NCI-H460 (cell line): ENCODE data around the gene GDPD5. TPM values are rescaled to one million over a fixed set of nuclear protein-coding genes. Genes with fewer than 3 reads are reported as not detected.

Source experiments
- DNase-seq: peaks from one replicate; pipeline ENCODE4 v3.0.0-alpha.2; 2016; ENCODE audit warnings: low read depth; ENCODE audit errors: extremely low read depth
- total RNA-seq: library from RNA; depleted of rRNA; stranded (reverse); fragments of >200 nt; shearing (Covaris generic); gene quantifications from 2 replicates; pipeline ENCODE4 v1.2.3, GENCODE V29; 2014

The GDPD5 gene
- total RNA-seq, 1 experiment from 2014 or later, result 6.5 TPM

DNA sequence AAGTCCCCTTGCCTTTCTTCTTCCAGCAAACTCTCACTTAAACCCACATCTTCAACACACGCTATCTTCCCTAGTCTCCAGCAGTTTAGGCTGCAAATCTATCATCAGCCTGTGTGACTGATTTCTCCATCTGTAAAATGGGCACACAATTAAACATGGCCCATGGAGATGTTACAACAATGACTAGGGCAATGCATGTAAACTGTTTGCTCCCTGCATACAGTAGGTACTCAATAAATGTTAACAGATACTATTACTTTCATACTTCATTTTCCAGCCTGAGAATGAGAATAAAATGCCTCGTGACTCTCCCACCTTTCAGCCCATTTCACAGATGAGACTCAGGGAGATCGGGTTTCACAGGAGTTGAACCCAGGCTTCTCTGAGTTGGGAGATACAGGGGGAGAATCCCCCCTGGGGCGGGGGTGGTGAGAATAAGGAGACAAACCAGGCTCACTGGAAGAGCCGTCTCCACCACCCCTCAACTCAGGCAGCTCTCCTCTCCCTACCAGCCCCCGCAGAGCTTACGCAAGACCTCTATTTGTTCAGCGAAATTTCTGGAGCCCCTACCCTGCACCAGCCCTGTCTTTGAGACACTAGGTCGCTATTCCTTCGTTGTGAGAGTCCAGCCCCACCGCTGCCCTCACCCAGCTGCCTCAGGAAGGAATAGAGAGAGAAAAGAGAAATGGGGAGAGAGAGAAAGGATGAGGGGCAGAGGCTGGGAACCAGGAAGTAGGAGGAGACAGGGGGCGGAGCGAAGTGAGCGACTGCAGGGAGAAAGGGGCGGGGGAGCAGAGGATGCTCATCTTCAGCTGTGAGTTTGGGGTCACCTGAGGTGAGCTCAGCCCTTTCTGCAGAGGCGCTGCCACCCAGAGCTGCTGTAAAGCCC, 50.6 kb downstream of the GDPD5 start:
- no peak for DNase-seq

DNA sequence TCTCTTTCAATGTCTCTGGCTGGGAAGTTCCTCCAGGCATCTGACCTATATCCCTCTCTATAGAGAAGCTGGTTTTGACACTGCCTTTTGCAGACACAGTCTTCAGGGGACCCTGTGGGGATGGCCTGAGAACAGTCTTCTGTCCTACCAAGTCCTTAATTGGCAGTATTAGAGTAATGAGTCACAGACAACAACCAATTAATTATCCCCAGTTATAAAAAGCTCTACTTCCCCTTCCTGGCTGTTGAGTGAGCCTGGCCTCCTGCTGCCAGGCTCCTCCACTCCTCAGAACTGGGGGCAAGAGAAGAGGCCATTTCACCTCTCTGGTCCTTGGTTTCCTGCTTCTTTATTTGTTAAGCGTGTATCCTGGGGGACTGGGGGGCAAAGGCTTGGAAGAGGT, 51.5 kb downstream of the GDPD5 start:
- DNase-seq, result no peak

DNA sequence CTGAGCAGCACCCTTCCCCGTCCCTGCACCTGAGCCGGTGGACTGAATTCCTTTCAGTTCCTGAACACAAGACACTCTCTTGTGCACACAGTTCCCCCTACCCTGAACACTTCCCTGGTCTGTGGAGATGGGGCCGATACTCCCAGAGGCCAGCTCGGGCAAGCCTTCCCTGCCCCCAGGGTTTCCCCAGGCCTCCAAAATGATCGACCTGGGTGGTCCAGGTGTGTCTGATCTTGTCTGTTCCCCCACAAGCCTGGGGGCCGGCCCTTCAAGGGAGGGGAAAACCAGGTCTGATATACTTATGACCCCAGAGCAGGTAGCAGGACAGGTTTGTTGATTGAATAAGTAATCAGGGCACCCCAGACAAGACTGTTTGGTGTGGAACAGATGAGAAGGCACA, 52.1 kb downstream of the GDPD5 start:
- DNase-seq, result no peak

- DNase-seq, result no peak
Measured at GRCh38 chr11:75472081-75472732, 53.5 kb downstream of the GDPD5 start.

GRCh38 chr11:75471176-75471973, 54.4 kb downstream of the GDPD5 start:
- no peak for DNase-seq

- no peak for DNase-seq
Measured at GRCh38 chr11:75470476-75471080, 55.2 kb downstream of the GDPD5 start.

GRCh38 chr11:75469785-75470405, 55.8 kb downstream of the GDPD5 start:
- no peak for DNase-seq

- DNase-seq, result no peak
Measured at GRCh38 chr11:75468534-75469340, 57.0 kb downstream of the GDPD5 start.

- DNase-seq, result no peak
Measured at GRCh38 chr11:75467881-75468280, 57.9 kb downstream of the GDPD5 start.

DNA sequence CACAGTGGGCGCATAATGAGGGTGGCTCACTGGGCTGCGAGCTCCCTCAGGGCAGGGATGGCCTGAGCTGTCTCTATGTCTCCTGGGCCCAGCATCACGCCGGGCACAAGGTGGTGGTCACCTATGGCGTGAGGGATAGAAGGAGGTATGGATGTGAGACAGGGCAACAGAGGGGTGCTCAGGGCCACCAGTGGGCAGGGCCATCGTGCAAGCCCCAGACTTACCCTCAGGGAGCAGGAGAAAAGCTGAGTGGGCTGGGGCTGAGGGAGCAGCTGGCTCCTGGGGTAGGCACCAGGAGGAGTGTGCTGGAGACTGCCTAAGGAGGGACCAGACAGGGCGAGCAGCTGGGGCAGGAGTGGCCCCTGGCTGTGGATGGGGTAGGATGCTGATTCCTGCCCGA, 58.4 kb downstream of the GDPD5 start:
- no peak for DNase-seq

- no peak for DNase-seq
Measured at GRCh38 chr11:75465701-75466531, 59.8 kb downstream of the GDPD5 start.

- no peak for DNase-seq
Measured at GRCh38 chr11:75463106-75463774, 62.5 kb downstream of the GDPD5 start.

DNA sequence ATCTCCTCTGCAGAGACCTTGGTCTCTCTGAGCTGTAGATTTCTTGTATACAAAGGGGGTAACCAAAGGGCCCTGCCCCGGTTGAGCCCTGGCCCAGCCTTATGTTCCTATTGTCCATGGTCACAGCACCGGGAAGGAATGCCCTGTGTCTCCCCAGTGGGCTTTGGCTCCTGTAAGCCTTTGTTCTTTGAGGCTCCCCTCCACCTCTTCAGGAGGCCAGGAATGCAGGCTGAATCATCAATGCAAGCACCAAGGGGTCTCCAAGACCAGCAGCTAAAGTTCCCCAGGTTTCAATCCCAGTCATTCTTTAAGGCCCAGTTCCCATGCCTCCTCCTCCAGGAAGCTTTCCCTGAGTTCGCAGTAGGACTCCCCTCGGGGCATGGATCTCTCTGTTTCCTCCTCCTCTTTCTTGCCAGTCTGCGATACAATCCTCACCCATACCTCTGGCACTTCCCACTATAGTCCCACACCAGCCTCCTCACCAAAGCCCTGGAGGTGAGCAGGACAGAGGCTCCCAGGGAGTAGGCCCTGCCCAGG, 63.6 kb downstream of the GDPD5 start:
- DNase-seq, result no peak

GRCh38 chr11:75461151-75461550, 64.6 kb downstream of the GDPD5 start:
- DNase-seq, result no peak

DNA sequence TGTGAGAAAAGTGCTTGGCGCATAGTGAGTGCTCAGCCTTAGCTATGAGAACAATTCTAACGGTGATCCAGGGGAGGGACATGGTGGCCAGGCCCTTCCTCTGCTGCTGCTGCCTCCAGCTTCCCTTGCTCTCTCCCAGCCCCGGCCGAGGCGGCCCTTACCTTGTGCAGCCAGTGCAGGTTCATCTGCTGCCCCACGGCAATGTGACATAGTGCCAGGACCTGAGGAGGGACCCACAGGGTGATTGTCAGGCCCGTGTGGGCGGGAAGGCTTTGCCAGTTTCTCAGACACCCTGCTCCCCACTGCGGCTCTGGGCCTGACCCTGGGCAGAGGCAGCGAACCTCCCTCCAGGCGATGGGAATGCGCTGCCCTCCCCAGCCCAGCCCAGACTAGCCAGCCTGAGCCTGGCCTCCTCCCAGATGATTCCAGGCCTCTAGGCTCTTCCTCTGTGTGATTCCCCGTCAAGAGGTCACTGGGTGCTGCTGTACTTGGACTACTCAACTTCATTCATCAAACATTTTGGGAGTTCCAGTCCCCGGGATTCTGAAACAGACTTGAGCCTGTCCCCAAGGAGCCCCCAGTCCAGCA, 69.1 kb downstream of the GDPD5 start:
- no peak for DNase-seq

DNA sequence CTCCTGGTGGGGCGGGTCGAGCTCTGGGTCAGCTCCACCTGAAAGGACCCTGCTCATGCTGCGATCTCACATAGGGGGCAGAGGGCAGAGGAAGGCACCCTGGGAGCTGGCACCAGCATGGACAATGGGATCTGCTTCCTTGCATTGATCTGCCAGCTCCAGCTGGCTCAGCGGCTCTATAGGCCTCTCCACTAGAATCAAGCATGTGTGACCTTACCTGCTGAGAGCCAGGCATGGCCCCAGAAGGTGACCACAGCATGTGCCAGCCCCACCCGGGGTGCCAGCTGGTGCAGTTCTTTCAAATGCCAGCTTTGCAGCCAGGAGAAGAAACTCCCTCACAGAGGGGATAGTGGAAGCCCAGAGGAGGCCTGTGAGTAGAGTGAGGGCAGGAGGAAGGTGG, 70.8 kb downstream of the GDPD5 start:
- DNase-seq, result no peak

DNA sequence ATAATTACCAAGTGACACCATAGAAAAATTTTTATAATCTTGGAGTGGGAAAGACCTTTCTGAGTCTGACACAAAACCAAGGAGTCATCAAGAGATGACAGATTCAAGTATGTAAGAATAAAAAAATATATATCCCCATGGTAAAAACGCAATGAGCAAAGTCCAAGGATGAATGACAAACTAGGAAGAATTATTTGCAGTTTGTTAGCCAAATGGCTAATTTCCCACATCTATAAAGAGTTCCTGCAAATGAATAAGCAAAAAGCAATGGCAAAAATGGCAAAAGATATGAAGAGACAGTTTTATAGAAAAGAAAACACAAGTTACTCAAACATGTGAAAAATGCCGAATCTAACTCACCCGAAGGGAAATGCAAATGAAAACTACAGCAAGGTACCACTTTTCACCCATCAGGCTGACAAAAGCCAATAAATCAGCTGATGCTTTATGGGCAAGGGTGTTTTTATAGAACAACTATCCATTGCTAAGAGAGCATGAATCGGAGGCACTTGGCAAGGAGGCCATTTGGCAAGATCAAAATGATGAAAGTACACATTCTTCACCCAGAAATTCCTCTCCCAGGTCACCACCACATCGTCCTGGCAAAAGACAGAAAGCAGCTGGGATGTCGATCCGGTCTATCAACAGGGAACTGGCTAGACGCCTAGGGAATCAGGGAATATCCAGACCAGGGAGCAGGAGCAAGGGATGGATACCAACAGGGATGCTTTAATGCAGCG, 71.7 kb downstream of the GDPD5 start:
- no peak for DNase-seq
